ENCODE data around the gene PREX1. TPM values are rescaled to one million over a fixed set of nuclear protein-coding genes. Genes with fewer than 3 reads are reported as not detected.

The PREX1 gene
- total and polyA plus RNA-seq, 2 donors from 2014 or later, result 8.5 to 38.2 TPM

GRCh38 chr20:48763216-48763914 is 64.4 kb downstream of the PREX1 start:
- FAIRE-seq, result no peak
- Histone ChIP-seq H3K4me3 (ENCODE audit: low read length in 3 of 3) (no peak overlapping the region), H3K27ac (ENCODE audit: low read depth in 2 of 2, low read length in 2 of 2) (peak overlapping the region in 1 of 2 donors; percentile 27), H3K9me3 (ENCODE audit: control insufficient read depth in 2 of 3, insufficient read depth in 1 of 3, low read length in 3 of 3) (no peaks in the 10 kb centered on the region), H3K36me3 (ENCODE audit: control insufficient read depth in 2 of 3, insufficient read depth in 3 of 3, low read length in 3 of 3) (no peaks in the 10 kb centered on the region), H3K9ac (ENCODE audit: low read length in 3 of 3) (no peak overlapping the region), H3K27me3 (ENCODE audit: control insufficient read depth, insufficient read depth, low read length) (no peaks in the 10 kb centered on the region), H3K4me1 (ENCODE audit: control insufficient read depth in 2 of 3, insufficient read depth in 2 of 3, low read depth in 1 of 3, low read length in 3 of 3) (peaks cover 0 to 16% (median 0%) of the 10 kb centered on the region in 3 donors)
- peak in 1 of 5 donors; percentile 76 for DNase-seq
- TF ChIP-seq CTCF (IDR thresholded peaks at IDR 0.05; ENCODE audit: borderline replicate concordance, extremely low read depth, insufficient read depth), result no peak
- intact Hi-C loops (cut with DNase I), result no loop called here

GRCh38 chr20:48761874-48762273 is 65.9 kb downstream of the PREX1 start:
- FAIRE-seq, result no peak
- peaks cover 0 to 16% (median 0%) of the 10 kb centered on the region in 3 donors for H3K4me1 ChIP-seq (ENCODE audit: control insufficient read depth in 2 of 3, insufficient read depth in 2 of 3, low read depth in 1 of 3, low read length in 3 of 3)

GRCh38 chr20:48761023-48761785 is 66.6 kb downstream of the PREX1 start:
- no peaks in the 10 kb centered on the region for H3K27me3 ChIP-seq (ENCODE audit: control insufficient read depth, insufficient read depth, low read length)
- peak overlapping the region in 1 of 2 donors; percentile 45 for H3K27ac ChIP-seq (ENCODE audit: low read depth in 2 of 2, low read length in 2 of 2)
- FAIRE-seq, result no peak
- H3K9ac ChIP-seq (ENCODE audit: low read length in 3 of 3), result no peak overlapping the region
- no peak for DNase-seq
- TF ChIP-seq CTCF (IDR thresholded peaks at IDR 0.05; ENCODE audit: borderline replicate concordance, extremely low read depth, insufficient read depth), result no peak
- H3K9me3 ChIP-seq (ENCODE audit: control insufficient read depth in 2 of 3, insufficient read depth in 1 of 3, low read length in 3 of 3), result no peaks in the 10 kb centered on the region
- H3K36me3 ChIP-seq (ENCODE audit: control insufficient read depth in 2 of 3, insufficient read depth in 3 of 3, low read length in 3 of 3), result no peaks in the 10 kb centered on the region
- H3K4me3 ChIP-seq (ENCODE audit: low read length in 3 of 3), result no peak overlapping the region
- H3K4me1 ChIP-seq (ENCODE audit: control insufficient read depth in 2 of 3, insufficient read depth in 2 of 3, low read depth in 1 of 3, low read length in 3 of 3), result peaks cover 0 to 16% (median 0%) of the 10 kb centered on the region in 3 donors
- intact Hi-C loops (cut with DNase I), result no loop called here

More at GRCh38 chr20:48761874-48762273, 65.9 kb downstream of the PREX1 start:
- Histone ChIP-seq H3K4me3 (ENCODE audit: low read length in 3 of 3) (no peak overlapping the region), H3K36me3 (ENCODE audit: control insufficient read depth in 2 of 3, insufficient read depth in 3 of 3, low read length in 3 of 3) (no peaks in the 10 kb centered on the region), H3K27ac (ENCODE audit: low read depth in 2 of 2, low read length in 2 of 2) (no peak overlapping the region), H3K27me3 (ENCODE audit: control insufficient read depth, insufficient read depth, low read length) (no peaks in the 10 kb centered on the region), H3K9me3 (ENCODE audit: control insufficient read depth in 2 of 3, insufficient read depth in 1 of 3, low read length in 3 of 3) (no peaks in the 10 kb centered on the region), H3K9ac (ENCODE audit: low read length in 3 of 3) (no peak overlapping the region)
- intact Hi-C loops (cut with DNase I), result no loop called here
- TF ChIP-seq CTCF (IDR thresholded peaks at IDR 0.05; ENCODE audit: borderline replicate concordance, extremely low read depth, insufficient read depth), result no peak
- DNase-seq, result no peak

All from kidney (tissue), 14 donors.